A673 (cell line): ENCODE measurements around the gene C8B.

Source experiments
- CTCF ChIP-seq: fragments of 300-800, 200-600 bp; sonication (generic); conservative IDR thresholded peaks from 2 replicates; pipeline ENCODE4 v1.5.1; 2017; ENCODE audit warnings: low read depth, mild to moderate bottlenecking, antibody characterized with exemption, low read length, moderate library complexity, mixed read lengths
- EZH2 ChIP-seq: fragments of 200-600 bp; sonication (generic); IDR thresholded peaks from 2 replicates; pipeline ENCODE4 v1.6.1; 2017; ENCODE audit warnings: borderline replicate concordance, low read depth, mild to moderate bottlenecking, mixed read lengths, antibody characterized with exemption, low read length; ENCODE audit not compliant: poor library complexity, severe bottlenecking

- no peak for TF ChIP-seq EZH2
- no peak for TF ChIP-seq CTCF
Observed at GRCh38 chr1:56934430-56935060, 31.3 kb downstream of the C8B start.
